Panc1 (cell line): Measurements from ENCODE around the gene PDZRN4.

ENCODE experiments used
- CTCF ChIP-seq: fragments of 450-650 bp; IDR thresholded peaks from 2 replicates; pipeline ENCODE4 v1.5.1; 2017; ENCODE audit warnings: mild to moderate bottlenecking
- REST ChIP-seq, 2 experiments: IDR thresholded peaks; 2 replicates each; pipeline ENCODE4 v1.6.1; 2011 to 2012; ENCODE audit warnings: low read depth in 2 of 2, control low read depth in 1 of 2, low read length in 1 of 2, mild to moderate bottlenecking in 1 of 2, moderate library complexity in 1 of 2; ENCODE audit not compliant: insufficient read depth in 1 of 2

- TF ChIP-seq CTCF (no peak), REST (IDR thresholded peaks at IDR 0.05; ENCODE audit: insufficient read depth in 1 of 2, low read depth in 2 of 2, low read length in 1 of 2) (no peak)
Measured at GRCh38 chr12:41527062-41527461, 338.9 kb downstream of the PDZRN4 start.
